Trophoblast cell (in vitro differentiated cells and primary cell): ENCODE results near the gene TENM4.
A peak's percentile ranks its signal among the peaks of the same experiment; 100 is the strongest.

Experiments
- DNase-seq, 2 donors: peaks; one replicate each; pipeline ENCODE4 v3.0.0-alpha.2; 2016
- H2AFZ ChIP-seq: 2 replicates; pipeline ENCODE4 v1.6.1; 2013; ENCODE audit warnings: low read length, moderate library complexity, mild to moderate bottlenecking; ENCODE audit not compliant: insufficient read depth, poor library complexity
- H2AK5ac ChIP-seq: 2 replicates; pipeline ENCODE4 v1.6.1; 2013; ENCODE audit warnings: mild to moderate bottlenecking, low read length
- H2BK120ac ChIP-seq: 2 replicates; pipeline ENCODE4 v1.6.1; 2013; ENCODE audit warnings: low read length, mild to moderate bottlenecking, moderate library complexity; ENCODE audit not compliant: insufficient read depth, poor library complexity
- H2BK12ac ChIP-seq: 2 replicates; pipeline ENCODE4 v1.6.1; 2013; ENCODE audit warnings: mild to moderate bottlenecking, low read length, moderate library complexity
- H2BK5ac ChIP-seq: 2 replicates; pipeline ENCODE4 v1.6.1; 2013; ENCODE audit warnings: low read length, low read depth, moderate library complexity, mild to moderate bottlenecking; ENCODE audit not compliant: poor library complexity
- H3K14ac ChIP-seq: 2 replicates; pipeline ENCODE4 v1.6.1; 2013; ENCODE audit warnings: mild to moderate bottlenecking, low read length
- H3K18ac ChIP-seq: 2 replicates; pipeline ENCODE4 v1.6.1; 2013; ENCODE audit warnings: mild to moderate bottlenecking, low read length
- H3K23ac ChIP-seq: 2 replicates; pipeline ENCODE4 v1.6.1; 2013; ENCODE audit warnings: low read length
- H3K27ac ChIP-seq: 2 replicates; pipeline ENCODE4 v1.5.1; 2013; ENCODE audit warnings: low read depth, mild to moderate bottlenecking, inconsistent platforms, low read length, moderate library complexity
- H3K27me3 ChIP-seq: 2 replicates; pipeline ENCODE4 v1.6.1; 2013; ENCODE audit warnings: inconsistent platforms, mild to moderate bottlenecking, low read length, moderate library complexity; ENCODE audit not compliant: insufficient read depth
- H3K36me3 ChIP-seq, 2 experiments: 1 replicate in 1 of 2; 2 replicates in 1 of 2; pipeline ENCODE4 v1.6.1; 2013; ENCODE audit warnings: low read length in 2 of 2, mild to moderate bottlenecking in 2 of 2, moderate library complexity in 1 of 2; ENCODE audit not compliant: insufficient read depth in 2 of 2, control insufficient read depth in 1 of 2
- H3K4ac ChIP-seq: 2 replicates; pipeline ENCODE4 v1.6.1; 2013; ENCODE audit warnings: low read depth, mild to moderate bottlenecking, low read length, moderate library complexity
- H3K4me1 ChIP-seq, 2 experiments: 1 replicate in 1 of 2; 2 replicates in 1 of 2; pipeline ENCODE4 v1.6.1; 2013; ENCODE audit warnings: low read length in 2 of 2, mild to moderate bottlenecking in 2 of 2, moderate library complexity in 1 of 2; ENCODE audit not compliant: insufficient read depth in 2 of 2, control insufficient read depth in 1 of 2
- H3K4me2 ChIP-seq: 2 replicates; pipeline ENCODE4 v1.6.1; 2013; ENCODE audit warnings: inconsistent platforms, mild to moderate bottlenecking, low read length, moderate library complexity
- H3K4me3 ChIP-seq: 2 replicates; pipeline ENCODE4 v1.5.1; 2013; ENCODE audit warnings: mild to moderate bottlenecking, low read depth, low read length, inconsistent platforms
- H3K79me1 ChIP-seq: one replicate; pipeline ENCODE4 v1.6.1; 2013; ENCODE audit warnings: low read length
- H3K79me2 ChIP-seq: 2 replicates; pipeline ENCODE4 v1.6.1; 2013; ENCODE audit warnings: low read length, mild to moderate bottlenecking; ENCODE audit not compliant: control insufficient read depth, insufficient read depth, poor library complexity
- H3K9ac ChIP-seq: 2 replicates; pipeline ENCODE4 v1.6.1; 2013; ENCODE audit warnings: mild to moderate bottlenecking, low read length
- H3K9me3 ChIP-seq: 2 replicates; pipeline ENCODE4 v1.6.1; 2013; ENCODE audit warnings: low read depth, mild to moderate bottlenecking, control low read depth, inconsistent platforms, low read length; ENCODE audit not compliant: insufficient read depth
- H4K12ac ChIP-seq: 2 replicates; pipeline ENCODE4 v1.6.1; 2013; ENCODE audit warnings: low read depth, mild to moderate bottlenecking, low read length, moderate library complexity
- H4K8ac ChIP-seq: 2 replicates; pipeline ENCODE4 v1.6.1; 2013; ENCODE audit warnings: low read depth, mild to moderate bottlenecking, low read length, moderate library complexity
- H4K91ac ChIP-seq: one replicate; pipeline ENCODE4 v1.6.1; 2013; ENCODE audit warnings: low read depth, mild to moderate bottlenecking, low read length, moderate library complexity
- WGBS: extraction: QIAGEN DNeasy Blood & Tissue Kit; methylation state at CpG from one replicate; pipeline ENCODE4 v1.1.7; 2013; ENCODE audit warnings: missing lambda C conversion rate; ENCODE audit not compliant: insufficient read length, insufficient coverage; ENCODE audit errors: extremely low coverage; 5-methylcytosine and 5-hydroxymethylcytosine counted together

The TENM4 gene

GRCh38 chr11:79269611-79270307 is 171.1 kb downstream of the TENM4 start:
- Histone ChIP-seq H3K27me3 (no peaks in the 10 kb centered on the region), H4K12ac (no peak overlapping the region), H3K18ac (no peak overlapping the region), H2AK5ac (no peak overlapping the region), H2AFZ (no peak overlapping the region), H4K91ac (no peak overlapping the region), H3K4me2 (no peak overlapping the region), H2BK5ac (no peak overlapping the region), H3K4me3 (no peak overlapping the region), H3K23ac (no peak overlapping the region), H2BK120ac (no peak overlapping the region), H3K4ac (no peak overlapping the region), H2BK12ac (no peak overlapping the region), H3K36me3 (no peaks in the 10 kb centered on the region), H3K79me1 (no peaks in the 10 kb centered on the region), H3K4me1 (no peaks in the 10 kb centered on the region), H4K8ac (no peak overlapping the region), H3K79me2 (no peaks in the 10 kb centered on the region), H3K27ac (no peak overlapping the region), H3K9ac (no peak overlapping the region), H3K9me3 (no peaks in the 10 kb centered on the region), H3K14ac (no peak overlapping the region)
- no CpG with 5 or more reads among the region's 6 CpGs for WGBS
- no peak for DNase-seq

GRCh38 chr11:79266396-79266795 is 174.4 kb downstream of the TENM4 start:
- DNase-seq: peak in 1 of 2 donors; percentile 5
- Histone ChIP-seq H4K12ac (no peak overlapping the region), H3K27ac (no peak overlapping the region), H2BK5ac (no peak overlapping the region), H3K4me1 (no peaks in the 10 kb centered on the region), H2AFZ (no peak overlapping the region), H3K4ac (no peak overlapping the region), H3K23ac (no peak overlapping the region), H4K8ac (no peak overlapping the region), H3K36me3 (no peaks in the 10 kb centered on the region), H3K4me3 (no peak overlapping the region), H2BK120ac (no peak overlapping the region), H3K79me2 (no peaks in the 10 kb centered on the region), H3K4me2 (no peak overlapping the region), H3K14ac (no peak overlapping the region), H4K91ac (no peak overlapping the region), H3K79me1 (no peaks in the 10 kb centered on the region), H2AK5ac (no peak overlapping the region), H2BK12ac (no peak overlapping the region), H3K27me3 (no peaks in the 10 kb centered on the region), H3K9ac (no peak overlapping the region), H3K18ac (no peak overlapping the region), H3K9me3 (no peaks in the 10 kb centered on the region)
- WGBS: no CpG with 5 or more reads among the region's 1 CpG

GRCh38 chr11:79265756-79266322 is 175.0 kb downstream of the TENM4 start:
- Histone ChIP-seq H2BK120ac (no peak overlapping the region), H3K79me1 (no peaks in the 10 kb centered on the region), H4K8ac (no peak overlapping the region), H3K23ac (no peak overlapping the region), H3K36me3 (no peaks in the 10 kb centered on the region), H3K4me2 (no peak overlapping the region), H3K27ac (no peak overlapping the region), H3K4me1 (no peaks in the 10 kb centered on the region), H3K27me3 (no peaks in the 10 kb centered on the region), H2BK5ac (no peak overlapping the region), H3K9me3 (no peaks in the 10 kb centered on the region), H3K79me2 (no peaks in the 10 kb centered on the region), H3K4ac (no peak overlapping the region), H3K4me3 (no peak overlapping the region), H2AFZ (no peak overlapping the region), H3K9ac (no peak overlapping the region), H3K14ac (no peak overlapping the region), H2AK5ac (no peak overlapping the region), H4K12ac (no peak overlapping the region), H2BK12ac (no peak overlapping the region), H3K18ac (no peak overlapping the region), H4K91ac (no peak overlapping the region)
- no CpG with 5 or more reads among the region's 4 CpGs for WGBS
- peak; percentile 9 to 38 for DNase-seq

GRCh38 chr11:79264284-79264683 is 176.5 kb downstream of the TENM4 start:
- Histone ChIP-seq H4K8ac (no peak overlapping the region), H3K79me1 (no peaks in the 10 kb centered on the region), H3K4me1 (no peaks in the 10 kb centered on the region), H3K4ac (no peak overlapping the region), H3K4me3 (no peak overlapping the region), H4K91ac (no peak overlapping the region), H2AFZ (no peak overlapping the region), H3K18ac (no peak overlapping the region), H3K36me3 (no peaks in the 10 kb centered on the region), H3K27ac (no peak overlapping the region), H3K4me2 (no peak overlapping the region), H3K9ac (no peak overlapping the region), H3K23ac (no peak overlapping the region), H3K27me3 (no peaks in the 10 kb centered on the region), H3K79me2 (no peaks in the 10 kb centered on the region), H2AK5ac (no peak overlapping the region), H3K9me3 (no peaks in the 10 kb centered on the region), H4K12ac (no peak overlapping the region), H3K14ac (no peak overlapping the region), H2BK120ac (no peak overlapping the region), H2BK12ac (no peak overlapping the region), H2BK5ac (no peak overlapping the region)
- DNase-seq: no peak
- no CpG with 5 or more reads among the region's 6 CpGs for WGBS
